A549 (cell line): ENCODE data around the gene SHCBP1. TPM values are rescaled to one million over a fixed set of nuclear protein-coding genes. Genes with fewer than 3 reads are reported as not detected.

ENCODE experiments used
- ATAC-seq, 2 experiments: fragments of 200-7000 bp in 1 of 2; fragments of >200 bp in 1 of 2; cut with Nextera tagmentation in 1 of 2; cut with Tn5 transposase in 1 of 2; 3 replicates each; pipeline versions ENCODE4 v1.8.0 to v1.9.1; 2018 to 2020; ENCODE audit warnings: mild to moderate bottlenecking in 1 of 2, moderate library complexity in 1 of 2
- CTCF ChIA-PET: fragments of 300-600 bp; sonication (Branson Sonifier 250); formaldehyde crosslinking; extraction: SDS; loops from one replicate; lab custom pipeline; 2021; ENCODE audit warnings: antibody characterized with exemption, inconsistent platforms; lab: Yijun Ruan, JAX
- POLR2A ChIA-PET: fragments of 350-600 bp; formaldehyde crosslinking; extraction: SDS; loops from one replicate; lab custom pipeline; 2021; ENCODE audit warnings: antibody characterized with exemption, inconsistent platforms; lab: Yijun Ruan, JAX
- DNase-seq, 2 experiments: peaks; one replicate each; pipeline versions ENCODE4 v3.0.0 to v3.0.0-alpha.2; 2011 to 2016; ENCODE audit warnings: low read depth in 1 of 2, low spot score in 1 of 2
- FAIRE-seq: peaks from 2 replicates; lab custom pipeline; 2011; peaks lifted over from hg19 to GRCh38; lab: Jason Lieb, UNC
- H3K27ac ChIP-seq, 2 experiments: fragments of >200 bp; sonication (Bioruptor Twin); formaldehyde crosslinking; 3 replicates each; pipeline ENCODE4 v1.5.1; 2016 to 2017
- H3K4me1 ChIP-seq: fragments of >200 bp; sonication (Bioruptor Twin); formaldehyde crosslinking; 3 replicates; pipeline ENCODE4 v1.6.1; 2016
- H3K4me2 ChIP-seq: fragments of >200 bp; sonication (Bioruptor Twin); formaldehyde crosslinking; 3 replicates; pipeline ENCODE4 v1.6.1; 2016
- H3K4me3 ChIP-seq: fragments of >200 bp; sonication (Bioruptor Twin); formaldehyde crosslinking; 3 replicates; pipeline ENCODE4 v1.5.1; 2016
- H3K9me3 ChIP-seq: fragments of >200 bp; sonication (Bioruptor Twin); formaldehyde crosslinking; 3 replicates; pipeline ENCODE4 v1.6.1; 2016
- ATOH8 ChIP-seq: fragments of 250-450 bp; sonication (Bioruptor Pico); IDR thresholded peaks from 2 replicates; pipeline ENCODE4 v1.5.0; 2020; ENCODE audit warnings: low read depth, mild to moderate bottlenecking, moderate library complexity
- BCL3 ChIP-seq: fragments of >200 bp; sonication (Bioruptor Twin); formaldehyde crosslinking; IDR thresholded peaks from 3 replicates; pipeline ENCODE4 v1.6.1; 2016
- BHLHE40 ChIP-seq: IDR thresholded peaks from 2 replicates; pipeline ENCODE4 v1.6.1; 2012; ENCODE audit warnings: low read depth, low read length, inconsistent platforms
- CHD4 ChIP-seq: fragments of 200-600 bp; sonication (generic); IDR thresholded peaks from 2 replicates; pipeline ENCODE4 v1.6.1; 2016; ENCODE audit warnings: antibody characterized with exemption, mild to moderate bottlenecking, borderline replicate concordance
- CTCF ChIP-seq: fragments of >200 bp; sonication (Bioruptor Twin); formaldehyde crosslinking; IDR thresholded peaks from 3 replicates; pipeline ENCODE4 v1.5.1; 2016
- E2F6 ChIP-seq: IDR thresholded peaks from 2 replicates; pipeline ENCODE4 v1.6.1; 2012; ENCODE audit warnings: low read depth, borderline replicate concordance
- ESRRA ChIP-seq: fragments of 150-350 bp; IDR thresholded peaks from 2 replicates; pipeline ENCODE4 v1.6.1; 2014; ENCODE audit warnings: mild to moderate bottlenecking, low read length, borderline replicate concordance
- GATA3 ChIP-seq: IDR thresholded peaks from 2 replicates; pipeline ENCODE4 v1.6.1; 2012; ENCODE audit warnings: borderline replicate concordance
- HDAC2 ChIP-seq: fragments of 200-600 bp; sonication (generic); IDR thresholded peaks from 2 replicates; pipeline ENCODE4 v1.6.1; 2016
- HMGXB4 ChIP-seq: fragments of 250-450 bp; sonication (Bioruptor Pico); IDR thresholded peaks from 2 replicates; pipeline ENCODE4 v1.5.0; 2021; ENCODE audit warnings: mild to moderate bottlenecking, moderate library complexity, borderline replicate concordance
- HOXB5 ChIP-seq: fragments of 250-450 bp; sonication (Bioruptor Pico); IDR thresholded peaks from 2 replicates; pipeline ENCODE4 v1.5.0; 2020; ENCODE audit warnings: mild to moderate bottlenecking, moderate library complexity
- KDM5A ChIP-seq: fragments of 200-600 bp; sonication (generic); IDR thresholded peaks from 2 replicates; pipeline ENCODE4 v1.6.1; 2016; ENCODE audit warnings: antibody characterized with exemption, mild to moderate bottlenecking
- RAD21 ChIP-seq, 2 experiments: fragments of >200 bp in 1 of 2; sonication (Bioruptor Twin) in 1 of 2; formaldehyde crosslinking in 1 of 2; IDR thresholded peaks in 1 of 2; conservative IDR thresholded peaks in 1 of 2; 2 replicates in 1 of 2; 3 replicates in 1 of 2; pipeline ENCODE4 v1.6.1; 2012 to 2018; ENCODE audit warnings: inconsistent platforms in 1 of 2
- RARB ChIP-seq: fragments of 250-450 bp; sonication (Bioruptor Pico); IDR thresholded peaks from 2 replicates; pipeline ENCODE4 v1.8.0; 2021; ENCODE audit warnings: mild to moderate bottlenecking, moderate library complexity
- REST ChIP-seq: fragments of 200-600 bp; sonication (generic); IDR thresholded peaks from 2 replicates; pipeline ENCODE4 v1.6.1; 2016; ENCODE audit warnings: antibody characterized with exemption, mild to moderate bottlenecking, moderate library complexity
- SMC3 ChIP-seq: fragments of >200 bp; sonication (Bioruptor Twin); formaldehyde crosslinking; IDR thresholded peaks from 3 replicates; pipeline ENCODE4 v1.6.1; 2018; ENCODE audit warnings: inconsistent platforms
- SREBF2 ChIP-seq: fragments of 450-650 bp; IDR thresholded peaks from 2 replicates; pipeline ENCODE4 v1.6.1; 2014; ENCODE audit warnings: mild to moderate bottlenecking, moderate library complexity
- TP53 ChIP-seq: fragments of 250-450 bp; sonication (Bioruptor Pico); IDR thresholded peaks from 2 replicates; pipeline ENCODE4 v1.5.0; 2021; ENCODE audit warnings: mild to moderate bottlenecking, moderate library complexity
- ZC3H11A ChIP-seq: fragments of 450-650 bp; IDR thresholded peaks from 2 replicates; pipeline ENCODE4 v1.6.1; 2014; ENCODE audit warnings: antibody characterized with exemption, mild to moderate bottlenecking
- ZSCAN20 ChIP-seq: fragments of 250-450 bp; sonication (Bioruptor Pico); IDR thresholded peaks from 2 replicates; pipeline ENCODE4 v1.8.0; 2022; ENCODE audit warnings: mild to moderate bottlenecking, moderate library complexity
- WGBS: methylation state at CpG from one replicate; pipeline ENCODE4 v1.1.6; 2017; ENCODE audit errors: missing lambda C conversion rate; 5-methylcytosine and 5-hydroxymethylcytosine counted together
- polyA plus RNA-seq, 4 experiments: library from polyadenylated mRNA; depleted of rRNA in 3 of 4; stranded (reverse); fragments of >200 nt; fragmentation: RNase III in 1 of 4; extraction: RNeasy Plus Mini Kit Qiagen cat#74134 plus additional on column Dnase treatment in 1 of 4; gene quantifications; 2 replicates in 3 of 4; 3 replicates in 1 of 4; pipeline ENCODE4 v1.2.3, GENCODE V29; 2011 to 2017

SHCBP1 gene
- polyA plus RNA-seq, 2 of the 4 experiments (the other 2 are of a cell fraction): 46.0 to 53.6 TPM

- FAIRE-seq (no peak), DNase-seq (no peak), ATAC-seq (no peak)
- TF ChIP-seq RARB (CRISPR knock-in tag): no peak
- Histone ChIP-seq H3K4me3 (no peak overlapping the region), H3K27ac (no peak overlapping the region), H3K4me2 (no peak overlapping the region), H3K9me3 (no peaks in the 10 kb centered on the region), H3K4me1 (no peaks in the 10 kb centered on the region)
- ChIA-PET CTCF (interaction anchor here (0.6 to 1.9 kb wide), 3 partner anchors 16 to 1978 kb away, joined by 3 to 4 read pairs (median 4); no protein-coding TSS in a partner anchor), POLR2A (no interaction called here)
- 95% methylated on average over 2 of the region's 2 CpGs for WGBS
These were observed 7.8 kb downstream of the SHCBP1 start for GRCh38 chr16:46613352-46613751.

- DNase-seq: no peak
- TF ChIP-seq BCL3 (no peak), RARB (CRISPR knock-in tag) (no peak), E2F6 (no peak), KDM5A (no peak), HOXB5 (CRISPR knock-in tag) (no peak), GATA3 (no peak), CHD4 (no peak), HDAC2 (no peak), HMGXB4 (no peak), BHLHE40 (no peak), ZSCAN20 (CRISPR knock-in tag) (no peak), SREBF2 (no peak), ZC3H11A (no peak), REST (no peak)
- Histone ChIP-seq H3K27ac (no peak overlapping the region), H3K9me3 (no peaks in the 10 kb centered on the region), H3K4me2 (no peak overlapping the region), H3K4me1 (no peaks in the 10 kb centered on the region), H3K4me3 (no peak overlapping the region)
- ChIA-PET CTCF (no interaction called here), POLR2A (no interaction called here)
- no peak for ATAC-seq
- WGBS: 59% methylated on average over 3 of the region's 3 CpGs
- FAIRE-seq: no peak
These were observed 9.1 kb downstream of the SHCBP1 start for GRCh38 chr16:46612121-46612520.

GRCh38 chr16:46607529-46607928 is 13.7 kb downstream of the SHCBP1 start:
- Histone ChIP-seq H3K27ac (no peak overlapping the region), H3K4me3 (no peak overlapping the region), H3K4me1 (no peaks in the 10 kb centered on the region), H3K9me3 (no peaks in the 10 kb centered on the region), H3K4me2 (no peak overlapping the region)
- POLR2A ChIA-PET: no interaction called here
- WGBS: 12% methylated on average over 1 of the region's 1 CpG
- peak; percentile 70 to 77; a peak in 5 of 6 replicates for ATAC-seq
- CTCF ChIA-PET: interaction anchor here (0.6 to 8.4 kb wide), 11 partner anchors 9 to 499 kb away, joined by 3 to 117 read pairs (median 4); no protein-coding TSS in a partner anchor
- no peak for FAIRE-seq
- DNase-seq: peak; percentile 26 to 57
- TF ChIP-seq RAD21 (conservative IDR thresholded peaks at IDR 0.05 in 1 of 2, IDR thresholded peaks at IDR 0.05 in 1 of 2): peak; percentile 51 to 65; a peak in 4 of 5 replicates
- peak; percentile 35; the same call in 1 of the 3 replicates for TF ChIP-seq SMC3
- no peak for TF ChIP-seq CHD4
- TF ChIP-seq ATOH8 (CRISPR knock-in tag): no peak
- TF ChIP-seq ESRRA: no peak
- TF ChIP-seq TP53 (CRISPR knock-in tag): no peak
- peak; percentile 57 for TF ChIP-seq CTCF
